Heart right ventricle (tissue), 16 donors: Measurements from ENCODE around the gene EFCAB11. TPM values are rescaled to one million over a fixed set of nuclear protein-coding genes. Genes with fewer than 3 reads are reported as not detected.

Experiments used
- ATAC-seq, 8 donors: fragments of 200-7000 bp; cut with Tn5 transposase; one replicate each; pipeline ENCODE4 v1.9.1; 2020; ENCODE audit warnings: mild to moderate bottlenecking in 8 of 8, moderate library complexity in 8 of 8, moderate number of reproducible peaks in 1 of 8
- DNase-seq, 2 donors: peaks; one replicate each; pipeline ENCODE4 v3.0.0-alpha.2; 2020
- H3K27ac ChIP-seq, 10 donors: fragments of 200-600 bp; sonication (generic) in 2 of 10; one replicate each; pipeline versions ENCODE4 v1.5.0 to v1.8.0; 2020 to 2022; ENCODE audit warnings: mild to moderate bottlenecking in 3 of 10
- H3K27me3 ChIP-seq, 7 donors: fragments of 200-600 bp; one replicate each; pipeline ENCODE4 v1.8.0; 2021 to 2022; ENCODE audit warnings: mild to moderate bottlenecking in 2 of 7
- H3K36me3 ChIP-seq, 9 donors: fragments of 200-600 bp; sonication (generic) in 1 of 9; one replicate each; pipeline versions ENCODE4 v1.5.0 to v1.8.0; 2020 to 2022; ENCODE audit warnings: mild to moderate bottlenecking in 2 of 9
- H3K4me1 ChIP-seq, 9 donors: fragments of 200-600 bp; sonication (generic) in 1 of 9; one replicate each; pipeline versions ENCODE4 v1.5.0 to v1.8.0; 2020 to 2022; ENCODE audit warnings: mild to moderate bottlenecking in 4 of 9
- H3K4me3 ChIP-seq, 10 donors: fragments of 200-600 bp; sonication (generic) in 2 of 10; one replicate each; pipeline versions ENCODE4 v1.5.0 to v1.8.0; 2020 to 2022; ENCODE audit warnings: mild to moderate bottlenecking in 7 of 10, moderate library complexity in 2 of 10
- H3K9me3 ChIP-seq, 11 donors: fragments of 200-600 bp in 10 of 11; sonication (generic) in 2 of 11; one replicate each; pipeline versions ENCODE4 v1.5.0 to v1.8.0; 2013 to 2022; ENCODE audit warnings: mild to moderate bottlenecking in 2 of 11, control low read depth in 1 of 11, moderate library complexity in 1 of 11
- WGBS, 2 donors: extraction: QIAGEN DNeasy Blood & Tissue Kit; methylation state at CpG; one replicate each; pipeline ENCODE4 v1.1.7; 2013; ENCODE audit warnings: inconsistent platforms in 1 of 2; 5-methylcytosine and 5-hydroxymethylcytosine counted together
- intact Hi-C, 10 donors: fragments of 100-400 bp; cut with DNase I; formaldehyde crosslinking; loops; one replicate each; pipeline versions ENCODE4 v1.11.1 to v1.14.2; 2022
- polyA plus RNA-seq, 2 donors: library from polyadenylated mRNA; stranded (reverse); fragments of 200-250 nt; gene quantifications; one replicate each; pipeline ENCODE4 v1.2.3, GENCODE V29; 2013
- total RNA-seq, 10 donors: library from RNA; stranded (reverse); fragmentation: NEBNext Ultra II Directional in 3 of 10; extraction: Animal tissue kit (Norgen Biotek cat#: 25700) in 3 of 10; gene quantifications; one replicate each; pipeline versions ENCODE4 v1.2.1 to v1.2.4, GENCODE V29; 2021 to 2023
- TF ChIP-seq, protein P1 (sequence below), 9 donors: fragments of 200-600 bp; sonication (generic) in 2 of 9; IDR thresholded peaks; one replicate each; pipeline versions ENCODE4 v1.5.0 to v1.8.0; 2021 to 2022; ENCODE audit warnings: antibody characterized with exemption in 9 of 9, mild to moderate bottlenecking in 5 of 9, moderate library complexity in 1 of 9
- donor health status: Arrhythmogenic right ventricular cardiomyopathy.
- donor health status: ischemic (EF 13 %, LVEDD 7.1; RV severe dilation, severe dysfunction).
- donor health status: healthy with polysubstance abuse.
- donor health status: DM: no; HTN: yes; CAD: no.
- donor health status: DM: no; HTN: no; CAD: no.
- donor health status: ischemic (EF 25% LVEDD 6.9; RV normal size, moderate dysfunction).
- donor health status: ischemic (EF 25% LVEDD 5.7; RV mildly dilated, moderate dysfunction).
- donor health status: healthy.
- donor health status: DM: yes; HTN: yes; CAD: no.
- donor health status: Ischemic cardiomyopathy.
- donor health status: ischemic (EF 35%, LVEDD 5.7; RV mildly dilated, moderate dysfunction).
- donor health status: nonischemic (EF 11% LVEDD 7.7; RV severe dilation, severe dysfunction).
- donor health status: DM: yes; HTN: yes; CAD: no.
- donor health status: PGD.
- donor health status: ischemic (EF 29% LVEDD 5.4; RV normal size, mild dysfunction).
- donor health status: nonischemic (EF 23%, LVEDD 6.1; RV moderate dilation, normal function).

The EFCAB11 gene
- total and polyA plus RNA-seq, 12 donors = 0.95 to 6.7 (median 3.4) TPM

GRCh38 chr14:89842837-89843236, 111.7 kb downstream of the EFCAB11 start:
- 90 to 91% methylated on average over 3 of the region's 3 CpGs for WGBS, 2 donors
- H3K27me3 ChIP-seq = no peaks in the 10 kb centered on the region
- no peaks in the 10 kb centered on the region for H3K4me1 ChIP-seq
- ATAC-seq = no peak
- DNase-seq = no peak
- TF ChIP-seq, protein P1, sequence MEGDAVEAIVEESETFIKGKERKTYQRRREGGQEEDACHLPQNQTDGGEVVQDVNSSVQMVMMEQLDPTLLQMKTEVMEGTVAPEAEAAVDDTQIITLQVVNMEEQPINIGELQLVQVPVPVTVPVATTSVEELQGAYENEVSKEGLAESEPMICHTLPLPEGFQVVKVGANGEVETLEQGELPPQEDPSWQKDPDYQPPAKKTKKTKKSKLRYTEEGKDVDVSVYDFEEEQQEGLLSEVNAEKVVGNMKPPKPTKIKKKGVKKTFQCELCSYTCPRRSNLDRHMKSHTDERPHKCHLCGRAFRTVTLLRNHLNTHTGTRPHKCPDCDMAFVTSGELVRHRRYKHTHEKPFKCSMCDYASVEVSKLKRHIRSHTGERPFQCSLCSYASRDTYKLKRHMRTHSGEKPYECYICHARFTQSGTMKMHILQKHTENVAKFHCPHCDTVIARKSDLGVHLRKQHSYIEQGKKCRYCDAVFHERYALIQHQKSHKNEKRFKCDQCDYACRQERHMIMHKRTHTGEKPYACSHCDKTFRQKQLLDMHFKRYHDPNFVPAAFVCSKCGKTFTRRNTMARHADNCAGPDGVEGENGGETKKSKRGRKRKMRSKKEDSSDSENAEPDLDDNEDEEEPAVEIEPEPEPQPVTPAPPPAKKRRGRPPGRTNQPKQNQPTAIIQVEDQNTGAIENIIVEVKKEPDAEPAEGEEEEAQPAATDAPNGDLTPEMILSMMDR (IDR thresholded peaks at IDR 0.05) = no peak
- peaks cover 0 to 20% (median 4%) of the 10 kb centered on the region in 11 donors for H3K9me3 ChIP-seq
- no peak overlapping the region for H3K4me3 ChIP-seq
- H3K27ac ChIP-seq = no peak overlapping the region
- no peaks in the 10 kb centered on the region for H3K36me3 ChIP-seq
- intact Hi-C loops = no loop called here

DNA sequence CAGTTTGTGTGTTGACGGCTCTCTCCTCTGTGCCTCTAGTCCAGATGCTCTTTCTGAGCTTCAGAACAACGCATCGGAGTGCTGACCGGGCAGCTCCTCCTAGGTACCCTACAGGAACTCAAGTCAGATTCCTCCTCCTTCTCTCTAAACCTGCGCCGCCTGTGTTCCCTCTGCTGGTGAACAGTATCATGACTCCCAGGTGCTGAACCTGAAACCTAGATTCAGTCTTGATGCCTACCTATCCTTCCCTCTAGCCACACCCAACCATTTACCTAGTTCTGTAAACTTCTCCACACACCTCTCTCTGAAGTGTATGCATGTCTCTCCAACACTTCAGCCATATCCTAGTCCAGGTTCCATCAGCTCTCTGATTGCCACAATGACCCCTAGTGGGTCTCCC, 112.7 kb downstream of the EFCAB11 start:
- DNase-seq (no peak), ATAC-seq (no peak)

DNA sequence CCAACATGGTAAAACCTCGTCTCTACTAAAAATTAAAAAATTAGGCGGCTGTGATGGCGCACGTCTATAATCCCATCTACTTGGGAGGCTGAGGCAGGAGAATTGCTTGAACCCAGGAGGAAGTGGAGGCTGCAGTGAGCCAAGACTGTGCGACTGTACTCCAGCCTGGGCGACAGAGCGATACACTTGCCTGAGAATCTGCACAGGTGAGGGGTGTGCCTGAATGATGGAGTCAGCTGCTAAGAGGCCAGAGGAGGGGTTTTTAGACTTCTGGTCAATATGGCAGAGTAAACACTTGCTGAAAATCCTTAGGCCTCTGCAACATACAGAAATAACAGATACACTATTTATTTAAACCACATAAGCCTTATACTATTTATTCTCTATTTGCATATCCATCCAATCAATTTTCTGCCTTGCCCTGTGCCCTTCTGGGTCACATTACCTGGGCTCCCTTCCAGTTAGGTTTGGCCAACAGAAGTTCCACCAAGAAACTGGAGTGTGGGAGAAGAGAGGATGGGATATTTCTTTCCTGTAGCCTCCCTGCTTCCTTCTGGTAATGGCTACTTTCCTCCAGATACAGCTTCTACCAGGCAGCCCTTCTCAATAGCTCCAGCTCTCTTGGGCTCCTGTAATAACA, 117.6 kb downstream of the EFCAB11 start:
- DNase-seq (no peak), ATAC-seq (no peak)
- Histone ChIP-seq H3K4me3 (no peak overlapping the region), H3K27me3 (no peaks in the 10 kb centered on the region), H3K9me3 (peaks cover 0 to 19% (median 4%) of the 10 kb centered on the region in 11 donors), H3K27ac (no peak overlapping the region), H3K36me3 (no peaks in the 10 kb centered on the region), H3K4me1 (no peaks in the 10 kb centered on the region)
- 98 to 99% methylated on average over 7 of the region's 7 CpGs for WGBS, 2 donors
- TF ChIP-seq, protein P1 (IDR thresholded peaks at IDR 0.05) = no peak
- intact Hi-C loops = no loop called here

More for the DNA sequence above, 112.7 kb downstream of the EFCAB11 start:
- Histone ChIP-seq H3K27ac (no peak overlapping the region), H3K27me3 (no peaks in the 10 kb centered on the region), H3K4me1 (no peaks in the 10 kb centered on the region), H3K4me3 (no peak overlapping the region), H3K9me3 (peaks cover 0 to 23% (median 4%) of the 10 kb centered on the region in 11 donors), H3K36me3 (no peaks in the 10 kb centered on the region)
- TF ChIP-seq, protein P1 (IDR thresholded peaks at IDR 0.05) = no peak
- intact Hi-C loops = no loop called here
- 96 to 98% methylated on average over 6 of the region's 6 CpGs for WGBS, 2 donors

DNA sequence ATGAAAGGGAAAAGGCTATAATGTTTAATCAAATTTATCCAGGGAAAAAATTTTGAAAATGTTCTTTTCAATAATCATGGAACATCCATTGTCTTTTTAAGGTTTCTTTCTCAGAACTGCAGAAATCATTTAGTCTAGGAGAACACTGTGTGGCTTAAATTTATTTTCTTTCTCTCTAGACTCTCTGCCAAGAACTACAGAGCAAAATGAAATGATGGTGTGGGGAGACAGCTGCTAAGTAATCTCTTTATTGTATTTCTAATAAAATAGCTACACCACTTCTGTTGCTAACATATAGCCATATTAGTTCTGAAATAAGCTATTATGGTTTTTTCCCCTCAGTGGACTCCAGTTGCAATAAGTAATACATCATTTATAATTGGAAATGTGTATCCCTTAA, 120.9 kb downstream of the EFCAB11 start:
- no peaks in the 10 kb centered on the region for H3K27me3 ChIP-seq
- no peaks in the 10 kb centered on the region for H3K36me3 ChIP-seq
- H3K27ac ChIP-seq = no peak overlapping the region
- H3K9me3 ChIP-seq = peaks cover 0 to 11% (median 4%) of the 10 kb centered on the region in 11 donors
- H3K4me1 ChIP-seq = no peaks in the 10 kb centered on the region
- no peak for ATAC-seq
- DNase-seq = no peak
- no peak overlapping the region for H3K4me3 ChIP-seq
- intact Hi-C loops = no loop called here
- TF ChIP-seq, protein P1 (IDR thresholded peaks at IDR 0.05) = no peak
